CD4-positive, alpha-beta T cell treated with Interleukin-4 for 4 hours (primary cell): Measurements from ENCODE around the gene ATP7B.

ENCODE experiments used
- DNase-seq: peaks from one replicate; pipeline ENCODE4 v3.0.0-alpha.2; 2020

ATP7B gene

GRCh38 chr13:51942189-51942588 lies 69.1 kb downstream of the ATP7B start:
- peak; percentile 41 for DNase-seq

- DNase-seq, result no peak
Measured at GRCh38 chr13:51938454-51938853, 72.8 kb downstream of the ATP7B start.

- DNase-seq, result no peak
Measured at GRCh38 chr13:51937320-51938290, 73.6 kb downstream of the ATP7B start.

- no peak for DNase-seq
Measured at GRCh38 chr13:51935326-51936171, 75.7 kb downstream of the ATP7B start.

- DNase-seq, result no peak
Measured at GRCh38 chr13:51934461-51935087, 76.7 kb downstream of the ATP7B start.

GRCh38 chr13:51933466-51934058 lies 77.7 kb downstream of the ATP7B start:
- DNase-seq, result no peak

GRCh38 chr13:51932231-51932630 lies 79.0 kb downstream of the ATP7B start:
- no peak for DNase-seq

- DNase-seq, result no peak
Measured at GRCh38 chr13:51931606-51932005, 79.6 kb downstream of the ATP7B start.

GRCh38 chr13:51929699-51930098 lies 81.6 kb downstream of the ATP7B start:
- DNase-seq, result no peak

GRCh38 chr13:51928231-51928630 lies 83.0 kb downstream of the ATP7B start:
- DNase-seq, result no peak

GRCh38 chr13:51927129-51927528 lies 84.1 kb downstream of the ATP7B start:
- DNase-seq, result no peak

- no peak for DNase-seq
Measured at GRCh38 chr13:51926528-51926885, 84.7 kb downstream of the ATP7B start.

- no peak for DNase-seq
Measured at GRCh38 chr13:51925865-51926527, 85.3 kb downstream of the ATP7B start.

- DNase-seq, result no peak
Measured at GRCh38 chr13:51924756-51925544, 86.3 kb downstream of the ATP7B start.

GRCh38 chr13:51923983-51924539 lies 87.2 kb downstream of the ATP7B start:
- no peak for DNase-seq

- DNase-seq, result no peak
Measured at GRCh38 chr13:51922771-51923480, 88.3 kb downstream of the ATP7B start.

- no peak for DNase-seq
Measured at GRCh38 chr13:51921790-51922740, 89.2 kb downstream of the ATP7B start.

- DNase-seq, result no peak
Measured at GRCh38 chr13:51920786-51921185, 90.5 kb downstream of the ATP7B start.

GRCh38 chr13:51920267-51920666 lies 91.0 kb downstream of the ATP7B start:
- no peak for DNase-seq
